Smooth muscle cell (in vitro differentiated cells): Measurements from ENCODE around the gene HCN3. TPM values are rescaled to one million over a fixed set of nuclear protein-coding genes. Genes with fewer than 3 reads are reported as not detected.
A peak's percentile ranks its signal among the peaks of the same experiment; 100 is the strongest.

Experiments
- DNase-seq: peaks from one replicate; lab custom pipeline; 2025; ENCODE audit not compliant: unreplicated experiment; lab: John Stamatoyannopoulos, UW
- H2AFZ ChIP-seq: fragments of 200-600 bp; sonication (generic); 2 replicates; pipeline ENCODE4 v1.6.0; 2016; ENCODE audit warnings: antibody characterized with exemption, low read depth, mild to moderate bottlenecking
- H3F3A ChIP-seq: fragments of 200-600 bp; sonication (generic); 2 replicates; pipeline ENCODE4 v1.6.0; 2017; ENCODE audit warnings: antibody characterized with exemption, low read depth
- H3K27ac ChIP-seq: fragments of 200-600 bp; sonication (generic); 2 replicates; pipeline ENCODE4 v1.5.1; 2016; ENCODE audit warnings: low read depth, mild to moderate bottlenecking
- H3K27me3 ChIP-seq: fragments of 200-600 bp; sonication (generic); 2 replicates; pipeline ENCODE4 v1.6.1; 2016; ENCODE audit warnings: low read depth, mild to moderate bottlenecking
- H3K36me3 ChIP-seq: fragments of 200-600 bp; sonication (generic); 2 replicates; pipeline ENCODE4 v1.5.1; 2016; ENCODE audit warnings: low read depth
- H3K4me1 ChIP-seq: fragments of 200-600 bp; sonication (generic); 2 replicates; pipeline ENCODE4 v1.5.1; 2016; ENCODE audit warnings: low read depth
- H3K4me2 ChIP-seq: fragments of 200-600 bp; sonication (generic); 2 replicates; pipeline ENCODE4 v1.6.0; 2016; ENCODE audit warnings: mild to moderate bottlenecking
- H3K4me3 ChIP-seq: fragments of 200-600 bp; sonication (generic); 2 replicates; pipeline ENCODE4 v1.5.1; 2016; ENCODE audit warnings: mild to moderate bottlenecking
- H3K79me2 ChIP-seq: fragments of 200-600 bp; sonication (generic); 2 replicates; pipeline ENCODE4 v1.6.0; 2016; ENCODE audit warnings: low read depth, mild to moderate bottlenecking
- H3K9ac ChIP-seq: fragments of 200-600 bp; sonication (generic); 2 replicates; pipeline ENCODE4 v1.6.0; 2016; ENCODE audit warnings: low read depth
- H3K9me3 ChIP-seq: fragments of 200-600 bp; sonication (generic); replicated peaks from 2 replicates; pipeline ENCODE4 v1.5.1; 2016; ENCODE audit warnings: low read depth
- H4K20me1 ChIP-seq: fragments of 200-600 bp; sonication (generic); 2 replicates; pipeline ENCODE4 v1.6.0; 2016; ENCODE audit warnings: low read depth
- CTCF ChIP-seq: fragments of 200-600 bp; sonication (generic); IDR thresholded peaks from 2 replicates; pipeline ENCODE4 v1.5.1; 2017; ENCODE audit warnings: borderline replicate concordance, mild to moderate bottlenecking, antibody characterized with exemption; ENCODE audit not compliant: insufficient read depth, poor library complexity, severe bottlenecking
- WGBS: methylation state at CpG from one replicate; pipeline ENCODE4 v1.1.7; 2016; ENCODE audit warnings: low lambda C conversion rate; 5-methylcytosine and 5-hydroxymethylcytosine counted together
- polyA plus RNA-seq: library from polyadenylated mRNA; unstranded; fragments of >200 nt; fragmentation: Nextera tagmentation; extraction: Ambion mirVana; gene quantifications from 2 replicates; pipeline ENCODE4 v1.2.1, GENCODE V29; 2016
- total RNA-seq: library from RNA; depleted of rRNA; stranded (reverse); fragments of >200 nt; gene quantifications from 2 replicates; pipeline ENCODE4 v1.2.3, GENCODE V29; 2014

The HCN3 gene
- total and polyA plus RNA-seq, 2 experiments from 2014 or later: 0.49 to 1.2 TPM

GRCh38 chr1:155278689-155279160 lies 1.5 kb downstream of the HCN3 start:
- no peak for DNase-seq
- 66% methylated on average over 10 of the region's 10 CpGs for WGBS
- no peaks in the 10 kb centered on the region for H3K79me2 ChIP-seq
- H2AFZ ChIP-seq: no peak overlapping the region
- no peaks in the 10 kb centered on the region for H3F3A ChIP-seq
- no peaks in the 10 kb centered on the region for H3K36me3 ChIP-seq
- no peaks in the 10 kb centered on the region for H4K20me1 ChIP-seq
- TF ChIP-seq CTCF: no peak
- H3K9ac ChIP-seq: no peak overlapping the region
- H3K9me3 ChIP-seq: no peaks in the 10 kb centered on the region
- no peaks in the 10 kb centered on the region for H3K27me3 ChIP-seq
- peak overlapping the region; percentile 85 for H3K4me3 ChIP-seq
- peaks cover 18% of the 10 kb centered on the region for H3K4me1 ChIP-seq
- H3K27ac ChIP-seq: no peak overlapping the region
- H3K4me2 ChIP-seq: peak overlapping the region; percentile 100

- Histone ChIP-seq H3K36me3 (no peaks in the 10 kb centered on the region), H3F3A (no peaks in the 10 kb centered on the region), H3K79me2 (no peaks in the 10 kb centered on the region), H3K4me1 (peaks cover 18% of the 10 kb centered on the region), H3K9ac (no peak overlapping the region), H3K4me3 (no peak overlapping the region), H3K27ac (no peak overlapping the region), H2AFZ (no peak overlapping the region), H4K20me1 (no peaks in the 10 kb centered on the region), H3K9me3 (no peaks in the 10 kb centered on the region), H3K27me3 (no peaks in the 10 kb centered on the region), H3K4me2 (no peak overlapping the region)
- WGBS: 73% methylated on average over 2 of the region's 2 CpGs
- TF ChIP-seq CTCF: no peak
- DNase-seq: no peak
Measured at GRCh38 chr1:155279268-155279667, 2.0 kb downstream of the HCN3 start.

- WGBS: 98% methylated on average over 28 of the region's 29 CpGs
- Histone ChIP-seq H2AFZ (no peak overlapping the region), H3K27me3 (no peaks in the 10 kb centered on the region), H3K27ac (no peak overlapping the region), H3K9ac (no peak overlapping the region), H3K4me1 (peaks cover 17% of the 10 kb centered on the region), H3K4me3 (no peak overlapping the region), H3K79me2 (no peaks in the 10 kb centered on the region), H4K20me1 (no peaks in the 10 kb centered on the region), H3K36me3 (no peaks in the 10 kb centered on the region), H3F3A (no peaks in the 10 kb centered on the region), H3K4me2 (no peak overlapping the region), H3K9me3 (no peaks in the 10 kb centered on the region)
- no peak for TF ChIP-seq CTCF
- no peak for DNase-seq
Measured at GRCh38 chr1:155282488-155283091, 5.3 kb downstream of the HCN3 start.

DNA sequence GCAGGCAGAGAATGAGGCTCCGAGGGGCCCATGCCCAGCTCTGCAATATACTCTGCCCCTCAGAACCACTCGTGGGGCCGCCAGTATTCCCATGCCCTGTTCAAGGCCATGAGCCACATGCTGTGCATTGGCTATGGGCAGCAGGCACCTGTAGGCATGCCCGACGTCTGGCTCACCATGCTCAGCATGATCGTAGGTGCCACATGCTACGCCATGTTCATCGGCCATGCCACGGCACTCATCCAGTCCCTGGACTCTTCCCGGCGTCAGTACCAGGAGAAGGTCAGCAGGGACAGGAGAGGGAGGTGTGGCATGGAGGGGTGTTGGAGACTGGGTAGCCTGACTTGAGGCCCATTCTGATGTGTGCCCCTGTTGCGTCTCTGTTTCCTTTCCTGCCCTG lies 7.2 kb downstream of the HCN3 start:
- Histone ChIP-seq H3K4me2 (no peak overlapping the region), H3K9ac (no peak overlapping the region), H2AFZ (no peak overlapping the region), H3F3A (no peaks in the 10 kb centered on the region), H3K9me3 (no peaks in the 10 kb centered on the region), H3K4me1 (no peaks in the 10 kb centered on the region), H3K4me3 (no peak overlapping the region), H3K79me2 (no peaks in the 10 kb centered on the region), H4K20me1 (no peaks in the 10 kb centered on the region), H3K27ac (no peak overlapping the region), H3K36me3 (no peaks in the 10 kb centered on the region), H3K27me3 (no peaks in the 10 kb centered on the region)
- DNase-seq: no peak
- 93% methylated on average over 12 of the region's 12 CpGs for WGBS
- TF ChIP-seq CTCF: no peak
